CD4-positive, alpha-beta T cell (primary cell): ENCODE results near the gene RETREG2. TPM values are rescaled to one million over a fixed set of nuclear protein-coding genes. Genes with fewer than 3 reads are reported as not detected.

ENCODE experiments used
- ATAC-seq: fragments of 200-7000 bp; cut with Tn5 transposase; one replicate; pipeline ENCODE4 v1.10.0; 2022; ENCODE audit warnings: mild to moderate bottlenecking; ENCODE audit not compliant: poor library complexity
- CTCF ChIA-PET: fragments of 350-600 bp; sonication (Branson Sonifier 250); formaldehyde crosslinking; loops from one replicate; lab custom pipeline; 2021; ENCODE audit warnings: antibody characterized with exemption, inconsistent platforms; lab: Charles Lee
- POLR2A ChIA-PET: fragments of 350-600 bp; sonication (Branson Sonifier 250); formaldehyde crosslinking; loops from one replicate; lab custom pipeline; 2021; ENCODE audit warnings: antibody characterized with exemption, inconsistent platforms; lab: Charles Lee
- DNase-seq, 14 experiments: peaks; one replicate each; pipeline ENCODE4 v3.0.0-alpha.2; 2013 to 2020; ENCODE audit warnings: mixed read lengths in 2 of 14
- H3K27ac ChIP-seq, 2 donors: one replicate each; pipeline versions ENCODE4 v1.5.1 to v1.7.0; 2013; ENCODE audit warnings: low read length in 2 of 2, low read depth in 1 of 2, mild to moderate bottlenecking in 1 of 2
- H3K27me3 ChIP-seq, 2 experiments: 1 replicate in 1 of 2; 2 replicates in 1 of 2; pipeline versions ENCODE4 v1.6.1 to v1.7.0; 2013; ENCODE audit warnings: low read length in 2 of 2, control low read depth in 1 of 2, mild to moderate bottlenecking in 1 of 2, moderate library complexity in 1 of 2; ENCODE audit not compliant: insufficient read depth in 2 of 2, control insufficient read depth in 1 of 2
- H3K36me3 ChIP-seq: one replicate; pipeline ENCODE4 v1.6.1; 2013; ENCODE audit warnings: low read length, control low read depth; ENCODE audit not compliant: insufficient read depth
- H3K4me1 ChIP-seq: one replicate; pipeline ENCODE4 v1.6.1; 2013; ENCODE audit warnings: low read length, control low read depth; ENCODE audit not compliant: insufficient read depth
- H3K4me3 ChIP-seq: one replicate; pipeline ENCODE4 v1.5.1; 2013; ENCODE audit warnings: mild to moderate bottlenecking, low read length, moderate library complexity
- H3K9me3 ChIP-seq, 2 experiments: 1 replicate in 1 of 2; 2 replicates in 1 of 2; pipeline versions ENCODE4 v1.6.1 to v1.7.0; 2013; ENCODE audit warnings: low read length in 2 of 2, mild to moderate bottlenecking in 2 of 2, control low read depth in 1 of 2, moderate library complexity in 1 of 2; ENCODE audit not compliant: control insufficient read depth in 1 of 2, insufficient read depth in 1 of 2
- H3K27ac Mint-ChIP-seq: one replicate; pipeline ENCODE4 v1.8.0; 2020; ENCODE audit warnings: mixed read lengths
- H3K27me3 Mint-ChIP-seq: one replicate; pipeline ENCODE4 v1.8.0; 2021; ENCODE audit warnings: mixed read lengths
- H3K36me3 Mint-ChIP-seq: one replicate; pipeline ENCODE4 v1.8.0; 2021; ENCODE audit warnings: low read depth, mixed read lengths
- H3K4me1 Mint-ChIP-seq: one replicate; pipeline ENCODE4 v1.8.0; 2021; ENCODE audit warnings: low read depth, mixed read lengths
- H3K4me3 Mint-ChIP-seq: one replicate; pipeline ENCODE4 v1.8.0; 2020; ENCODE audit warnings: mild to moderate bottlenecking, mixed read lengths
- H3K9me3 Mint-ChIP-seq: one replicate; pipeline ENCODE4 v1.8.0; 2020; ENCODE audit warnings: mixed read lengths
- CTCF ChIP-seq: fragments of 200-600 bp; IDR thresholded peaks from one replicate; pipeline ENCODE4 v1.8.0; 2022; ENCODE audit warnings: antibody characterized with exemption, mild to moderate bottlenecking
- intact Hi-C, 2 experiments: fragments of 100-400 bp; cut with DNase I in 1 of 2; cut with micrococcal nuclease in 1 of 2; formaldehyde crosslinking; loops; one replicate each; pipeline versions ENCODE4 v1.15.1 to v1.9.0; 2023 to 2025; cut with DNase I, micrococcal nuclease
- total RNA-seq, 174 experiments: library from RNA in 2 of 174; stranded (reverse) in 2 of 174; gene quantifications; one replicate each; pipeline ENCODE4 v1.2.3 and lab custom pipeline; 2021 to 2026

Gene RETREG2
- total RNA-seq, 2 experiments from 2014 or later: 82.3 to 83.2 TPM

GRCh38 chr2:219220652-219221402 is 42.8 kb downstream of the RETREG2 start:
- no peak for TF ChIP-seq CTCF
- Histone ChIP-seq H3K27ac (no peak overlapping the region), H3K9me3 (no peaks in the 10 kb centered on the region), H3K4me1 (peaks cover 26% of the 10 kb centered on the region), H3K27me3 (no peaks in the 10 kb centered on the region), H3K36me3 (peaks cover 61% of the 10 kb centered on the region), H3K4me3 (no peak overlapping the region)
- Mint-ChIP-seq H3K27me3 (no peaks in the 10 kb centered on the region), H3K9me3 (no peaks in the 10 kb centered on the region), H3K4me1 (peaks cover 31% of the 10 kb centered on the region), H3K36me3 (peaks cover 73% of the 10 kb centered on the region), H3K27ac (peak overlapping the region; percentile 49), H3K4me3 (no peak overlapping the region)
- intact Hi-C loops: no loop called here
- ATAC-seq (no peak), DNase-seq (no peak)
- ChIA-PET POLR2A (interaction anchor here (0.5 to 6.7 kb wide), 4 partner anchors 9 to 813 kb away, joined by 3 to 63 read pairs (median 26); partner anchors contain the start of genes ANKZF1, ATG9A, TUBA4A and TUBA4B), CTCF (no interaction called here)

- H3K4me1 ChIP-seq: peaks cover 26% of the 10 kb centered on the region
- peaks cover 68% of the 10 kb centered on the region for H3K36me3 ChIP-seq
- H3K27ac Mint-ChIP-seq: no peak overlapping the region
- H3K27ac ChIP-seq: no peak overlapping the region
- no peaks in the 10 kb centered on the region for H3K27me3 Mint-ChIP-seq
- ChIA-PET POLR2A (interaction anchor here (1.4 to 6.7 kb wide), 3 partner anchors 7 to 45 kb away, joined by 3 to 63 read pairs (median 49); partner anchors contain the start of genes ANKZF1, ATG9A, CNPPD1 and TUBA4A), CTCF (no interaction called here)
- peaks cover 37% of the 10 kb centered on the region for H3K4me1 Mint-ChIP-seq
- DNase-seq (no peak), ATAC-seq (no peak)
- H3K9me3 Mint-ChIP-seq: no peaks in the 10 kb centered on the region
- no peak overlapping the region for H3K4me3 Mint-ChIP-seq
- H3K9me3 ChIP-seq: no peaks in the 10 kb centered on the region
- H3K4me3 ChIP-seq: no peak overlapping the region
- no peaks in the 10 kb centered on the region for H3K27me3 ChIP-seq
- intact Hi-C loops: no loop called here
- H3K36me3 Mint-ChIP-seq: peaks cover 81% of the 10 kb centered on the region
- TF ChIP-seq CTCF: no peak
Observed at GRCh38 chr2:219221957-219222518, 44.0 kb downstream of the RETREG2 start.

GRCh38 chr2:219223831-219224610 is 45.9 kb downstream of the RETREG2 start:
- H3K9me3 Mint-ChIP-seq: no peaks in the 10 kb centered on the region

More at GRCh38 chr2:219223831-219224610, 45.9 kb downstream of the RETREG2 start:
- ATAC-seq (no peak), DNase-seq (no peak)
- intact Hi-C loops: no loop called here
- TF ChIP-seq CTCF: no peak
- ChIA-PET CTCF (interaction anchor here (1.1 kb wide), 1 partner anchor 71 kb away, joined by 4 read pairs; no protein-coding TSS in a partner anchor), POLR2A (interaction anchor here (0.8 kb wide), 1 partner anchor 25 kb away, joined by 3 read pairs; no protein-coding TSS in a partner anchor)
- no peak overlapping the region for H3K27ac ChIP-seq
- peaks cover 68% of the 10 kb centered on the region for H3K36me3 ChIP-seq
- H3K9me3 ChIP-seq: no peaks in the 10 kb centered on the region
- H3K27me3 ChIP-seq: no peaks in the 10 kb centered on the region
- H3K27me3 Mint-ChIP-seq: no peaks in the 10 kb centered on the region
- peak overlapping the region; percentile 9 for H3K27ac Mint-ChIP-seq
- H3K36me3 Mint-ChIP-seq: peaks cover 80% of the 10 kb centered on the region
- H3K4me3 ChIP-seq: no peak overlapping the region
- peaks cover 42% of the 10 kb centered on the region for H3K4me1 Mint-ChIP-seq
- peaks cover 28% of the 10 kb centered on the region for H3K4me1 ChIP-seq
- H3K4me3 Mint-ChIP-seq: peak overlapping the region; percentile 56
